Measurements from ENCODE around the gene CLRN3.

- TF ChIP-seq EZH2 (IDR thresholded peaks at IDR 0.05; ENCODE audit: insufficient read depth, poor library complexity, severe bottlenecking) (no peak), EZH2phosphoT487 (IDR thresholded peaks at IDR 0.05; ENCODE audit: insufficient read depth, low read depth) (no peak)
Measured at GRCh38 chr10:127872011-127872761, 20.6 kb downstream of the CLRN3 start.

Data from GM23248 (cell line).